GM12875 (cell line): ENCODE results near the gene OXCT2.
"Not testable (repeated sequence)": the region's sequence is repeated elsewhere in the genome, so short reads cannot be mapped to it uniquely, and the experiment has no call there.

ENCODE experiments used
- H3K4me3 ChIP-seq: one replicate; pipeline ENCODE4 v1.5.1; 2011; ENCODE audit warnings: low read depth, low read length, control low read depth
- CTCF ChIP-seq: IDR thresholded peaks from 2 replicates; pipeline ENCODE4 v1.5.1; 2011; ENCODE audit warnings: low read depth, mild to moderate bottlenecking, control low read depth, inconsistent platforms, low read length, moderate library complexity, borderline replicate concordance; ENCODE audit not compliant: insufficient read depth

The OXCT2 gene

GRCh38 chr1:39781349-39781715 is 10.2 kb upstream of the OXCT2 start:
- no peak for TF ChIP-seq CTCF
- H3K4me3 ChIP-seq = no peak overlapping the region

GRCh38 chr1:39779821-39780220 is 8.7 kb upstream of the OXCT2 start:
- TF ChIP-seq CTCF = no peak
- H3K4me3 ChIP-seq = no peak overlapping the region

- TF ChIP-seq CTCF = no peak
- no peak overlapping the region for H3K4me3 ChIP-seq
Measured at GRCh38 chr1:39779137-39779536, 8.0 kb upstream of the OXCT2 start.

GRCh38 chr1:39778463-39779099 is 7.4 kb upstream of the OXCT2 start:
- H3K4me3 ChIP-seq = not testable (repeated sequence)

- H3K4me3 ChIP-seq = not testable (repeated sequence)
Measured at GRCh38 chr1:39777896-39778295, 6.7 kb upstream of the OXCT2 start.

- H3K4me3 ChIP-seq = no peak overlapping the region
- no peak for TF ChIP-seq CTCF
Measured at GRCh38 chr1:39777306-39777705, 6.2 kb upstream of the OXCT2 start.

GRCh38 chr1:39776886-39777285 is 5.7 kb upstream of the OXCT2 start:
- no peak for TF ChIP-seq CTCF
- no peak overlapping the region for H3K4me3 ChIP-seq

GRCh38 chr1:39776400-39776713 is 5.2 kb upstream of the OXCT2 start:
- H3K4me3 ChIP-seq = no peak overlapping the region
- no peak for TF ChIP-seq CTCF

- not testable (repeated sequence) for H3K4me3 ChIP-seq
Measured at GRCh38 chr1:39775676-39776399, 4.7 kb upstream of the OXCT2 start.

GRCh38 chr1:39775141-39775540 is 4.0 kb upstream of the OXCT2 start:
- not testable (repeated sequence) for H3K4me3 ChIP-seq

- not testable (repeated sequence) for H3K4me3 ChIP-seq
Measured at GRCh38 chr1:39773369-39773979, 2.3 kb upstream of the OXCT2 start.

- not testable (repeated sequence) for H3K4me3 ChIP-seq
Measured at GRCh38 chr1:39770100-39771021, 787 bp downstream of the OXCT2 start.
